Inflammatory macrophage treated with lipopolysaccharide for 1 hour (primary cell): ENCODE data around the gene SNX14.
"Not testable (repeated sequence)": the region's sequence is repeated elsewhere in the genome, so short reads cannot be mapped to it uniquely, and the experiment has no call there.

Experiments
- DNase-seq, 2 donors: peaks; one replicate each; pipeline ENCODE4 v3.0.0-alpha.2; 2020 to 2022

SNX14 gene

GRCh38 chr6:85591207-85591606, 2.5 kb downstream of the SNX14 start:
- no peak for DNase-seq

GRCh38 chr6:85585741-85586140, 7.9 kb downstream of the SNX14 start:
- peak; percentile 9 to 45 for DNase-seq

- not testable (repeated sequence) for DNase-seq
These were observed 10.8 kb downstream of the SNX14 start for GRCh38 chr6:85582832-85583231.

GRCh38 chr6:85581572-85581971, 12.1 kb downstream of the SNX14 start:
- no peak for DNase-seq

- no peak for DNase-seq
These were observed 12.8 kb downstream of the SNX14 start for GRCh38 chr6:85580878-85581267.

GRCh38 chr6:85580118-85580877, 13.4 kb downstream of the SNX14 start:
- DNase-seq = no peak

- no peak for DNase-seq
These were observed 14.1 kb downstream of the SNX14 start for GRCh38 chr6:85579581-85579980.

- peak; percentile 11 to 28 for DNase-seq
These were observed 17.2 kb downstream of the SNX14 start for GRCh38 chr6:85576476-85576875.

GRCh38 chr6:85574932-85575598, 18.6 kb downstream of the SNX14 start:
- no peak for DNase-seq

- no peak for DNase-seq
These were observed 24.3 kb downstream of the SNX14 start for GRCh38 chr6:85569323-85569722.

- no peak for DNase-seq
These were observed 25.2 kb downstream of the SNX14 start for GRCh38 chr6:85568411-85568810.

GRCh38 chr6:85565736-85566135, 27.9 kb downstream of the SNX14 start:
- DNase-seq = no peak

- DNase-seq = not testable (repeated sequence)
These were observed 29.4 kb downstream of the SNX14 start for GRCh38 chr6:85564223-85564622.

GRCh38 chr6:85561750-85562357, 31.8 kb downstream of the SNX14 start:
- DNase-seq = peak; percentile 51 to 82

GRCh38 chr6:85556992-85557668, 36.5 kb downstream of the SNX14 start:
- no peak for DNase-seq

- DNase-seq = no peak
These were observed 41.0 kb downstream of the SNX14 start for GRCh38 chr6:85552652-85553051.

- no peak for DNase-seq
These were observed 42.4 kb downstream of the SNX14 start for GRCh38 chr6:85551264-85551663.

- DNase-seq = no peak
These were observed 45.9 kb downstream of the SNX14 start for GRCh38 chr6:85547719-85548118.

- no peak for DNase-seq
These were observed 48.9 kb downstream of the SNX14 start for GRCh38 chr6:85544776-85545175.

GRCh38 chr6:85537055-85537494, 56.6 kb downstream of the SNX14 start:
- peak; percentile 4 to 31 for DNase-seq

- not testable (repeated sequence) for DNase-seq
These were observed 69.4 kb downstream of the SNX14 start for GRCh38 chr6:85524281-85524680.

GRCh38 chr6:85516168-85516567, 77.5 kb downstream of the SNX14 start:
- DNase-seq = no peak

- no peak for DNase-seq
These were observed 87.1 kb downstream of the SNX14 start for GRCh38 chr6:85506441-85507093.
